HepG2 (cell line): ENCODE measurements around the gene ALDOA.

Experiments
- ATF3 ChIP-seq: sonication (generic); formaldehyde crosslinking; IDR thresholded peaks from 2 replicates; pipeline ENCODE4 v1.4.0; 2020; ENCODE audit warnings: missing genetic modification reagents
- CTCF ChIP-seq: sonication (generic); formaldehyde crosslinking; IDR thresholded peaks from 2 replicates; pipeline ENCODE4 v1.5.0; 2020; ENCODE audit warnings: mild to moderate bottlenecking, missing genetic modification reagents, moderate library complexity
- KDM6A ChIP-seq: IDR thresholded peaks from 2 replicates; pipeline ENCODE4 v1.6.1; 2016; ENCODE audit warnings: low read depth
- KLF9 ChIP-seq: IDR thresholded peaks from 2 replicates; pipeline ENCODE4 v1.6.1; 2016; ENCODE audit warnings: low read depth
- RBM22 ChIP-seq: fragments of 200-400 bp; formaldehyde crosslinking; optimal IDR thresholded peaks from 2 replicates; pipeline ENCODE3; 2017; ENCODE audit warnings: mild to moderate bottlenecking, low read length, moderate library complexity
- ZNF512B ChIP-seq: sonication (generic); formaldehyde crosslinking; IDR thresholded peaks from 2 replicates; pipeline ENCODE4 v1.5.1; 2020; ENCODE audit warnings: missing genetic modification reagents, mild to moderate bottlenecking, borderline replicate concordance

GRCh38 chr16:30095166-30096078 is 29.9 kb downstream of the ALDOA start:
- TF ChIP-seq KLF9 (CRISPR knock-in tag) = no peak
- TF ChIP-seq RBM22 = no peak
- TF ChIP-seq KDM6A (CRISPR knock-in tag) = no peak
- no peak for TF ChIP-seq ATF3
- TF ChIP-seq ZNF512B (CRISPR knock-in tag) = no peak
- no peak for TF ChIP-seq CTCF (CRISPR knock-in tag)
